ENCODE measurements around the gene MAGI2.
"Not testable (repeated sequence)": the region's sequence is repeated elsewhere in the genome, so short reads cannot be mapped to it uniquely, and the experiment has no call there.

The MAGI2 gene

DNA sequence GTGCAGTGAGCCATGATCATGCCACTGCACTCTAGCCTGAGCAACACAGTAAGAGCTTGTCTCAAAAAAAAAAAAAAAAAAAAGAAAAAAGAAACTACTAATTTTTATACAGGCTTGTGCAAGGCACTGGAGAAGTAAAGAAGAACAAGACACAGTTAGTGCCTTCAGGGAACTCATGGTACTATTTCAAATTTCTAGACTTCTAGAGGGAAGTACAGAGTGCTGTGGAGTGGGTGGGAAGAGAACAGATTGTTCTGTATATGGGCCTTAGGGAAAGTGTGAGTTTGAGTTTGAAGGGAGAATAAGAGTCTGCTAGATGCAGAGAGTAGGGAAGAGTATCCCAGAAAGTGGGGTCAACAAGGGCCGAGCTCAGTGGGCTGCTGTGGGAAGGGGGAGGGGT, 1420.1 kb downstream of the MAGI2 start:
- no peak for DNase-seq (ENCODE audit: low read depth)

- no peak for DNase-seq (ENCODE audit: low read depth)
Measured at GRCh38 chr7:78026492-78026891, 1427.0 kb downstream of the MAGI2 start.

- DNase-seq (ENCODE audit: low read depth), result no peak
Measured at GRCh38 chr7:78024591-78024990, 1428.9 kb downstream of the MAGI2 start.

DNA sequence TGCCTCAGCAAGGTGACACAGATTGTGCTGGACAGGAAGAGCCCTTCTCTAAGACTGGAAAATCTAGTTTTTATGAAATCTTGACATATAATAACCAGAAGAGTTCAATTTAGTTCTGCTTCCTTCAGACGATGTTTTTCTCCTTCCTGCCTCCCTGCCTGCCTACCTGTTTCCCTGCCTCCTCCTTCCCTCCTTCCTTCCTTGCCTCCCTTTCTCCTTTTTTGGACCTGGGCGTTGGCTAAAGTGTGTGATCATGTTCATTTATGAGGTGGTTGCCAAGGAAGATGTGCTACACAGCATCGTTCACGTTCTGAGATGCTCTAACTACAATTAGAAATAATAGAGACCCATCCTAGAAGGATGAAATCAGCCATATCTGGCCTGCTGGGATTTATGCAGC, 1430.3 kb downstream of the MAGI2 start:
- no peak for DNase-seq (ENCODE audit: low read depth)

DNA sequence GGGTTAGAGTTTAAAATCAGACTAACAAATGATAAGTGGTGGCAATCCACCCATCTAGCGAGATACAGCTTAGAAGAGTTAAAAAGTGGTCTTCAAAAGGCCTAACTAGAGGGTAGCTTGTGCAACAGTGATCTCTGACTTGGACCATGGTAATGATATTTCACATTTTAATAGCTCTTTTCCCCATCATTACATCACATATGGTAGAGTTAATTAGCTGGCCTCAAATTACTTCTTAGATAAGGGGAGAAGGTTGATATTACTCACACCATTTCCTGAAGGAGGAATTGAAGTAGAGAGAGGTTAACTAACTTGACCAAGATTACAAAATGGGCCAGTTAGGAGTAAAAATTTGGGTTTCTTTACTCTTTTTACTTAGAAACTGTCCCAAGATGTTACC, 1431.3 kb downstream of the MAGI2 start:
- DNase-seq (ENCODE audit: low read depth), result no peak

DNA sequence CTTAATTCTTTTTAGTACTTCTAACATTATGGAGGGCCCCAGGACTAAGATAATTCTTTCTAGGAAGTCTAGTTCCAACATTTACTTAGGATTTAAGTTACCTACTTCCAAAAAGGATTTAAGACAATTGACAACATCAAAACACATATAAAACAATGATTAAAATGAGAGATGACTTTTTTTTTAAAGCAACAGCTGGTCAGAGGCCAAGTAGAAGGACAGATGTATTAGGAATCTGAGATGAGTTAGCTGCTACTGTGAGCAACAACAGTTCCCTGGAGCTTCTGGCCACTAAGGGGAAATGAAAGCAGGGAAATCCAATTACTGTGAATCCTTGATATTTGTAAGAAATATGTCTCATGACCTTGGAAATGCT, 1432.6 kb downstream of the MAGI2 start:
- no peak for DNase-seq (ENCODE audit: low read depth)

DNA sequence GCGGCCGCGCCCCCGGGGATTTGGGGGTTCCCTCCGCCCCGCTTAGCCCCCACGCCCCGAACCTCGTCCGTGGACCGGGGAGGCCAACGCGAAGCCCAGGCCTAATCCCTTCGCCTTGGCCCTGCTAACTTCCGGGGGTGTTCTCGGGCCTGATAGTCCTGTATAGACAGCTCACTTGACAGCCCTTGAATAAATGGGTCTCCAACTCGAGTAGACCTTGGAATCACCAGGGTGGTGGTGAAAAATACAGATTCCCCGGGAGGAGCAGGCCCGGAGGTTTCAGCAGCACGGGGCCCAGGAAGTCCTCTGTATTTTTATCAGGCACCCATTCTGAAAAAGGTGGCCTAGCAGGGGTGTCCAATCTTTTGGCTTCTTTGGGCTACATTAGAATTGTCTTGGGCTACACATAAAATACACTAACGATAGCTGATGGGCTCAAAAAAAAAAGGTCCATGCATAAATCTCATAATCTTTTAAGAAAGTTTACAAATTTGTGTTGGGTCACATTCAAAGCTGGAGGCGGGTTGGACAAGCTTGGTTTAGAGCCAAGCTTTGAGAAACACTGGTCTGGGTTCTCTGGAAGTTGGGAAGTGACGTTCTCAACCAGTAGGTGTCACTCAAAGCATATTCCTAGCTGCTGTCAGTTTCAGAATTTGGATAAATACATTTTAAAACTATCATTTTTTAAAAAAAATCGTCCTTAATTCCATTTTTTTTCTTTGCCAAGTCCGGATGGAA, 1433.2 kb downstream of the MAGI2 start:
- peak; percentile 80 for DNase-seq (ENCODE audit: low read depth)

GRCh38 chr7:78019447-78020135, 1433.9 kb downstream of the MAGI2 start:
- DNase-seq (ENCODE audit: low read depth), result peak; percentile 82

DNA sequence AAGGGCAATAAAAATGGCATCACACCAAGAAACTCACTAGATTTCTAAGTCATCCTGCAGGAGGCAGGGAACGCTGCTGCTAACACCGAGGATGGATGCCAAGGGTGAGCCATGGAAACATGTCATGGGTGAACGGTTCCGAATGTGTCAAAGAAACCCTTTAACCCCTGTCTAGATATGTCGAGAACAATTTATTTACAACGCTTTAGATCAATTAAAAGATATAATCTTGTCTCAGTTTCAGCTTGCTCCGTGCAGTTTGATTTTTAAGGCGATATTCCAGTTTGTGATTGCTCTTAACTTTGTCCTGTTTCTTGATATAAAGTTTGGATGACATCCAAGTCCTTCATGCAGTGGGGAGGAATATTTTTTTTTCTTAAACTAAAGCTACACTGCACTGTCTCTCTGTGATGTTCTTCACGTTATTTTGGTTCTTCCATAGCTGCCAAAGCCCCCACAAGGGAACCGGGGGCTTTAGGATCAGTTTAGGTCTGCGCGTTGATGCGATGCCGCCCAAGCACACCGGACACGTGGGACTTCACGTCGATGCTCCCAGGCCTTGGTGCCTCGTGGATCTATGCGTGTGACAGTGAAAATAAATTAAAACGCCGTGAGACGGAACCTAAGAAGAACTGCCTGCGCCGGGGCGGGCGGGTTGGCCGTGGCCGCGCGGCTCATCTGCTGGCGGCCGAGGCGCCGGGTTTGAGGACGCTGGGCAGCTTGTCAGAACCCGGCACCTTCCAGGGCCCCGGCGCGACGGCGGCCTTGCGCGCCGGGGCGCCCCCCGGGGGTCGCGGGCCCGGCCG, 1434.6 kb downstream of the MAGI2 start:
- peak; percentile 33 for DNase-seq (ENCODE audit: low read depth)

DNA sequence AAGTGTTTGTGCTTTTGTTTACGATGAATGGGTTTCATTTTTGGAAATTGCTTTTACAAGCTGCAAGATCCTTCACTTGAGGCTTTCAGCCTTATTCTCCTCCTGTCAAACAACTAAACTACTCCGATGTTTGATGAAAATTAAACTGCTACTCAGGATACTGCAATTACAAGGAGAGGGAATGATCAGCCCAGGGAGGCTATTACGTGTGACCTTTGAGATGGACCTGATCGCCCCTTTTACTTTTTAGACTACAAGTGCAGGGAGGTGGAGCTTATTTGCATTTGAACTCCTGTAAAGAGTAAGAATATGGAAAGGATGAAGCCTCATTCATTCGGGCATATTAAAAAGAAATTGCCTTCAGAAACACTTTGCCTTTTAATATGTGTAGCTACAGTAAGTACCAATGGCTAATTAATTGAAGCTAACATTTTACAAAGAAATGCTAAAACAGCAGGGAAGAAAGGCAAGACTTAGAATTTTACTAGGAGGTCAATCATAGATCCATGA, 1435.8 kb downstream of the MAGI2 start:
- no peak for DNase-seq (ENCODE audit: low read depth)

DNA sequence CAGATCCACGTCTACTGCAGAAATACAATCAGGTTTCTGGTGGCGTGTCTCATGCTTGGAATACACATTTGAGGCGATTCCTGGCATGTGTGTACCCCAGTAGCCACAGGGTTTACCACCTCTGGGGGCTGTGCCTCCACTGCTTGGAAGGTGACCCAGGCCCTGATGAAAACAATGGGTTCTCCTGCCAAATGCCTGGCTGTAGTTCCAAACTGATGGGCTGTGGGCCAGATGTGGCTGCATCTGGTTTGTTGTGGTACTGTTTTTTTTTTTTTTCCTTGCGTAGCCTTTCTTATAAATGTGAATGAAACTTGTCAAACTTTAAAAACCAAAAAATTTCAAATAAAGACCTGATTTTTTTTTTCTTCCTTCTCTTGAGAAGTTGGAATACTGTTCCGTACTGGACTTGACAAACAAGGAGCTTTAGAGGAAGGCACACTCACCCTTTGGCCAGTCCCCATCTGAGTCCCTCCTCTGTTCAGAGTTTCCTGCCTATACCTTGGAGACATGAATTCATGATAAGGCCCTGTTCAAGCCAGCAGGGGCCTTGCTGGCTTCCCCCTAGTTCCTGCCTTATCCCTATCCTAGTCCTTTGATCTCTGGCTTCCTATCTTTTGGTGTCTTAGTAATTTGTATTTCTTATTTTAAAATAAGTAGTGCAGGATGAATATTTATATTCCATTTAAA, 1437.8 kb downstream of the MAGI2 start:
- no peak for DNase-seq (ENCODE audit: low read depth)

DNA sequence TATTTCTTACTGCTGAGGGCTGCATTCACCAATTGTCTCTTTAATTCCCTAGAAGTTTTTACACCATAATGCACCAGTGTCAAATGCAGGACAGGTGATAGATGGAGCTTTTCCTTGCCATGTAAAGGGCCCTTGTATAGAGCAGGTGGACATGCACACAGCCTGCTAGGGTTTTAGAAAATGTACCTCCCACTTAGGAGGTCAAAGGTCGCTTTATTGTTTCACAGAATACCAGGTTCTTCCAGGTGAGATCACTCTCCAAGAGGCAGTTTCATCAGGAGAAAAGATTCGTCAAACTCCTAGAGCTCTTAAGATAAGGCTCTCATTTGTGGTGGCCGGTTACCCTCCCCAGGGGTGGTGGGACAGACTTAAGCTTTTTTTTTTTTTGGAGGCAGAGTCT, 1439.1 kb downstream of the MAGI2 start:
- DNase-seq (ENCODE audit: low read depth), result no peak

- DNase-seq (ENCODE audit: low read depth), result no peak
Measured at GRCh38 chr7:78013386-78013785, 1440.1 kb downstream of the MAGI2 start.

DNA sequence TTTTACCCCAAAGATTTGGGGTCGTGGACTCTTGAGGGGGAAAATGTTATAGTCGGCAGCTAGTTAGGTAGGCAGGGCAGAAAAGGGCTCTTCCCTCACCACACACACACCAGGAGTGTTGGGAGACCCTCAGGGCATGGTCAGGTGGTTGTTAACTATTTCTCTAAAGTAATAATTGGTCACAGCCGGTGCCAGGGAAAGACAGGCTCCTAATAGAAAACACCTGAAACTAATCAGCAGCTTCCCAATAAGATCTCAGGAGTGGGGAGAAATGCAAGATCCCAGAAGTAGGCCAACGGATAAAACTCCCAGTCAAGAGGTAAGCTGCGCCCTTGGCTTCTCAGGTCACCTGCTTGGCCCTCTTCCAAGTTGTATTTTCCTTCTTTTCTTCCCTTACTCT, 1441.8 kb downstream of the MAGI2 start:
- DNase-seq (ENCODE audit: low read depth), result no peak

DNA sequence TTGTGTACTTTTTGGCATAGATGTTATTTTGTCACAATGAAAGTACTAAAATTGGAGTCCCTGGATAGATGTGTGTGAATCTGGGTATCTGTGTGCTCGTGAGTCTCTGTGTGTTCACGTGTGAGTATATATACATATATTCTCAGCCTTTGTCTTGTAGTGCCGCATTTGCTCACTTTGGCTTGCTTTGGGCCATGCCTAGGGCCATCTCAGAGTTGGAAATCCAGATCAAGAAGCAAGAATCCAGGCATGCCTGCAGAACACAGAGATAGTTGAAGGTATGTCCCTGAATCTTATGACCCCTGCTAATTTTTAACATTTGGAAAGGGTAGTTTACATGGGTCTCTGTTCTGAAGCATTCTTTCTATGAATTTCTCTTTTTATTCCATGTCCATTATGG, 1446.2 kb downstream of the MAGI2 start:
- no peak for DNase-seq (ENCODE audit: low read depth)

DNA sequence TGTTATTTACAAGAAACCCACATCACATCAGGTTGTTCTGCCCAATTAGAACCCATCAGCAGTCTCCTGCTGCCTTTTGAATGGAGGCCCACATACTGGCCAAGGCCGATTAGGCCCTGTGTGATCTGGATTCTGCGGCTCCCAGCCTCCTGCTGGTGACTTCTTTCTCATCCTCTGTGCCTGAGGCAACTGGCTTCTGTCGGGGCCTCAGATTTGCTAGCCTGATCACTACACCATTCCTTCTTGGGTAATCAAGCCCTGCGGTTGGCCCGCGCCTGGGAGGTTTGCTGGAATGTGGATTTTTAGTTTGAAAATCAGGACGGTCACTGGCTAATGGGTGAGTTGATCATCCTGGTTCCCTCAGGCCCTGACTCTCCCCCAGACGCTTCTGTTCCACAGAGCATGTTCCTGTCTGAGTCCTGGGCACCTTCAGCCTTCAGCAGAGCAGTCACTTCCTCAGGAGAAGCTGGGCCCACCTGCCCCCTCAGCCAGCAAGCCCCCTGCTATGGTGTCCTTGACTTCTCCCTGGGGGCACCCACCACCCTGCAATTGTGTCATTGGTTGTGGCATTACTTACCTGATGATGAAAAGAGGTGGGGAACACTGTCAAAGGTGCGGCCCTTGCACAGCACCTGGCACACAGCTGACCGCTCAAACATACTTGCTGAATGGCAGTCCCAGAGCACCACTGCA, 1447.3 kb downstream of the MAGI2 start:
- DNase-seq (ENCODE audit: low read depth), result no peak

- no peak for DNase-seq (ENCODE audit: low read depth)
Measured at GRCh38 chr7:78002715-78003114, 1450.8 kb downstream of the MAGI2 start.

GRCh38 chr7:78002021-78002420, 1451.4 kb downstream of the MAGI2 start:
- no peak for DNase-seq (ENCODE audit: low read depth)

- not testable (repeated sequence) for DNase-seq (ENCODE audit: low read depth)
Measured at GRCh38 chr7:77999168-77999567, 1454.3 kb downstream of the MAGI2 start.

DNA sequence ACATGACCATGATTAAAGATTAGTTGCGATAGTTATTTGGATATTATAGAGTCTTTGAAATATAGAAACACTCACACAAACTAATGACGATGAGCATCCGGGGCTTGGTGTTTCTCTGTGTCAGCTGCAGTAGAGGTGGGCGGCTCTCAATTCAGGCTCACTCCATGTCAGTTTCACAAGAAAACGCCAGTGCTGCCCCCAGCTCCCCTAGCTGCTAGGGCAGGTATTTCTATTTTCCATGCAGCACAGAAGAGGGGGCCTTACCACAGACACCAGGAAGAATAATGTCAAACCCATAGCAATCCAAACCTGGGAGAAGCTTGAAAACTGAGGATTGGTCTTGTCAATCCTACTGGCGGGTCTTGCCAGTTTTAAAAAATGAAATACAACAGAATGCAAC, 1457.8 kb downstream of the MAGI2 start:
- no peak for DNase-seq (ENCODE audit: low read depth)

DNA sequence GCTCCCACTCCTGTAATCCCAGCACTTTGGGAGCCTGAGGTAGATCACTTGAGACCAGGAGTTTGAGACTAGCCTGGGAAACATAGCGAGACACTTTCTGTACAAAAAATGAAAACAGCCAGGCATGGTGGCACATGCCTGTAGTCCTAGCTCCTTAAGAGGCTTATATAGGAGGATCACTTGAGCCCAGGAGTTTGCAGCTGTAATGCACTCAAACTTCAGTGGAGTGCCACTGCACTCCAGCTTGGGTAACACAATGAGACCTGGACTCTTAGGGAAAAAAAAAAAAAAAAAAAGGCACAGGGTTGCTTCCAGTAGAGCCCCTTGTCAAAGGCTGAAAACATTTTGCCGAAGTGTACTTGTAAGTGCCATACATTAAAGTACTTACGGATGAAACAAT, 1459.6 kb downstream of the MAGI2 start:
- DNase-seq (ENCODE audit: low read depth), result no peak

DNA sequence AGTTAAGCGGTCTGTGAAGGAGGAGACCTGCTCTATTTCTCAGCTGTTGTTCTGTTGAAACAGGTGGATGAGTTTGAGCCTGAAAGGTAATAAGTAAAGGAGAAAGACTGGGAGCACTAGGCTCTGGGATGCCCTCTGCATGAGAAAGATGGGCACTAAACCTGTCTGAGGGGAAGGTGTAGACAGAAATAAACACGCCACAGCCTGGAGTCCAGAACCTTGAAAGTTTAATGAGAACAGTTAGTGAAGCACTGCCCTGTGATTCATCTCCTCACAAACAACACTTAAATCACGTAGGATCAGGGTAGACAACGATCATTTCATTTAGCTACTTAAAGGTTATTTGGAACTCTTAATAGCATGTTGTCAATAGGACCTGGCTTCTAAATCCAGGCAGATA, 1461.8 kb downstream of the MAGI2 start:
- no peak for DNase-seq (ENCODE audit: low read depth)
